ENCODE data around the gene NFYC.

Gene NFYC

GRCh38 chr1:40756523-40756922 lies 65.0 kb downstream of the NFYC start:
- no peak for TF ChIP-seq CTCF (IDR thresholded peaks at IDR 0.05; ENCODE audit: extremely low read depth, missing control alignments)

GRCh38 chr1:40757084-40757483 lies 65.6 kb downstream of the NFYC start:
- no peak for TF ChIP-seq CTCF (IDR thresholded peaks at IDR 0.05; ENCODE audit: extremely low read depth, missing control alignments)
- no peak for DNase-seq (ENCODE audit: low spot score)

More at GRCh38 chr1:40756523-40756922, 65.0 kb downstream of the NFYC start:
- no peak for DNase-seq (ENCODE audit: low spot score)

GRCh38 chr1:40758004-40758403 lies 66.5 kb downstream of the NFYC start:
- TF ChIP-seq CTCF (IDR thresholded peaks at IDR 0.05; ENCODE audit: extremely low read depth, missing control alignments): no peak
- no peak for DNase-seq (ENCODE audit: low spot score)

- TF ChIP-seq CTCF (IDR thresholded peaks at IDR 0.05; ENCODE audit: extremely low read depth, missing control alignments): no peak
- DNase-seq (ENCODE audit: low spot score): no peak
Measured at GRCh38 chr1:40758578-40759343, 67.3 kb downstream of the NFYC start.

GRCh38 chr1:40760984-40761383 lies 69.5 kb downstream of the NFYC start:
- DNase-seq (ENCODE audit: low spot score): no peak
- TF ChIP-seq CTCF (IDR thresholded peaks at IDR 0.05; ENCODE audit: extremely low read depth, missing control alignments): no peak

- DNase-seq (ENCODE audit: low spot score): peak; percentile 51
- no peak for TF ChIP-seq CTCF (IDR thresholded peaks at IDR 0.05; ENCODE audit: extremely low read depth, missing control alignments)
Measured at GRCh38 chr1:40762144-40762923, 70.8 kb downstream of the NFYC start.

Data from GM20000 (cell line).